Chondrocyte (in vitro differentiated cells): ENCODE data around the gene PRELP. TPM values are rescaled to one million over a fixed set of nuclear protein-coding genes. Genes with fewer than 3 reads are reported as not detected.
A peak's percentile ranks its signal among the peaks of the same experiment; 100 is the strongest.
"Not testable (repeated sequence)": the region's sequence is repeated elsewhere in the genome, so short reads cannot be mapped to it uniquely, and the experiment has no call there.

Experiments used
- DNase-seq: peaks from one replicate; pipeline ENCODE4 v3.0.0; 2021; ENCODE audit warnings: mixed read lengths, low spot score
- H3K27ac Mint-ChIP-seq: one replicate; pipeline ENCODE4 v1.8.0; 2021; ENCODE audit warnings: mild to moderate bottlenecking, moderate library complexity, mixed read lengths; ENCODE audit not compliant: unreplicated experiment
- H3K27me3 Mint-ChIP-seq: 2 replicates; pipeline ENCODE4 v1.8.0; 2021; ENCODE audit warnings: low read depth, mixed read lengths
- H3K36me3 Mint-ChIP-seq: 2 replicates; pipeline ENCODE4 v1.8.0; 2021; ENCODE audit warnings: low read depth, mixed read lengths
- H3K4me1 Mint-ChIP-seq: 2 replicates; pipeline ENCODE4 v1.8.0; 2021; ENCODE audit warnings: low read depth, mild to moderate bottlenecking, mixed read lengths
- H3K4me3 Mint-ChIP-seq: one replicate; pipeline ENCODE4 v1.8.0; 2021; ENCODE audit warnings: mild to moderate bottlenecking, moderate library complexity, mixed read lengths; ENCODE audit not compliant: unreplicated experiment
- H3K9me3 Mint-ChIP-seq: 2 replicates; pipeline ENCODE4 v1.8.0; 2021; ENCODE audit warnings: low read depth, mixed read lengths
- CTCF ChIP-seq: fragments of 200-600 bp; sonication (generic); IDR thresholded peaks from 2 replicates; pipeline ENCODE4 v1.5.0; 2021; ENCODE audit warnings: antibody characterized with exemption, mild to moderate bottlenecking, moderate library complexity
- total RNA-seq: library from RNA; stranded (reverse); gene quantifications from 3 replicates; pipeline ENCODE4 v1.2.1, GENCODE V29; 2021

The PRELP gene
- total RNA-seq, 1 donor from 2014 or later: 33.7 TPM

- Mint-ChIP-seq H3K27ac (peak overlapping the region; percentile 99), H3K36me3 (no peaks in the 10 kb centered on the region), H3K27me3 (no peaks in the 10 kb centered on the region), H3K4me1 (peaks cover 46% of the 10 kb centered on the region), H3K4me3 (peak overlapping the region; percentile 9), H3K9me3 (no peaks in the 10 kb centered on the region)
- no peak for DNase-seq
- TF ChIP-seq CTCF: no peak
Observed at GRCh38 chr1:203513585-203514031, 38.0 kb downstream of the PRELP start.

- Mint-ChIP-seq H3K4me1 (peaks cover 48% of the 10 kb centered on the region), H3K4me3 (no peak overlapping the region), H3K27ac (no peak overlapping the region), H3K36me3 (no peaks in the 10 kb centered on the region), H3K27me3 (no peaks in the 10 kb centered on the region), H3K9me3 (no peaks in the 10 kb centered on the region)
- TF ChIP-seq CTCF: no peak
- DNase-seq: no peak
Observed at GRCh38 chr1:203516184-203516583, 40.6 kb downstream of the PRELP start.

GRCh38 chr1:203516906-203517305, 41.3 kb downstream of the PRELP start:
- Mint-ChIP-seq H3K27me3 (no peaks in the 10 kb centered on the region), H3K27ac (no peak overlapping the region), H3K36me3 (no peaks in the 10 kb centered on the region), H3K4me3 (no peak overlapping the region), H3K9me3 (no peaks in the 10 kb centered on the region), H3K4me1 (peaks cover 52% of the 10 kb centered on the region)
- no peak for DNase-seq
- TF ChIP-seq CTCF: no peak

- DNase-seq: no peak
- Mint-ChIP-seq H3K27ac (no peak overlapping the region), H3K27me3 (no peaks in the 10 kb centered on the region), H3K36me3 (no peaks in the 10 kb centered on the region), H3K4me1 (peaks cover 52% of the 10 kb centered on the region), H3K9me3 (no peaks in the 10 kb centered on the region), H3K4me3 (no peak overlapping the region)
- TF ChIP-seq CTCF: no peak
Observed at GRCh38 chr1:203517426-203518110, 42.0 kb downstream of the PRELP start.

GRCh38 chr1:203518139-203518538, 42.5 kb downstream of the PRELP start:
- DNase-seq, H3K27me3 Mint-ChIP-seq, H3K36me3 Mint-ChIP-seq, H3K27ac Mint-ChIP-seq, H3K9me3 Mint-ChIP-seq, H3K4me3 Mint-ChIP-seq: not testable (repeated sequence)
- H3K4me1 Mint-ChIP-seq: peaks cover 51% of the 10 kb centered on the region

- H3K27ac Mint-ChIP-seq: no peak overlapping the region
- H3K36me3 Mint-ChIP-seq: no peaks in the 10 kb centered on the region
- peaks cover 47% of the 10 kb centered on the region for H3K4me1 Mint-ChIP-seq
- no peak for DNase-seq
- no peak for TF ChIP-seq CTCF
- H3K27me3 Mint-ChIP-seq: no peaks in the 10 kb centered on the region
- H3K9me3 Mint-ChIP-seq: no peaks in the 10 kb centered on the region
- H3K4me3 Mint-ChIP-seq: no peak overlapping the region
Observed at GRCh38 chr1:203518541-203518940, 42.9 kb downstream of the PRELP start.
